GM18873 (cell line): Measurements from ENCODE around the gene TVP23C.
"Not testable (repeated sequence)": the region's sequence is repeated elsewhere in the genome, so short reads cannot be mapped to it uniquely, and the experiment has no call there.

Source experiments
- ATAC-seq: cut with Tn5 transposase; IDR thresholded peaks from one replicate; pipeline ENCODE4 v1.9.1; 2021; ENCODE audit warnings: mild to moderate bottlenecking, moderate library complexity, moderate number of reproducible peaks; ENCODE audit not compliant: unreplicated experiment, low FRiP score

Gene TVP23C

GRCh38 chr17:15563375-15563857 is at the start of gene TVP23C:
Gene TVP23C (minus strand): TSS chr17:15563483. CDS start chr17:15563448, 35 bp downstream.
- ATAC-seq = peak; percentile 51

GRCh38 chr17:15592960-15593359 is 29.7 kb upstream of the TVP23C start:
- ATAC-seq = not testable (repeated sequence)

- ATAC-seq = not testable (repeated sequence)
Measured at GRCh38 chr17:15591986-15592385, 28.7 kb upstream of the TVP23C start.

GRCh38 chr17:15590844-15591243 is 27.6 kb upstream of the TVP23C start:
- ATAC-seq = not testable (repeated sequence)

GRCh38 chr17:15589544-15590536 is 26.6 kb upstream of the TVP23C start:
- not testable (repeated sequence) for ATAC-seq

- not testable (repeated sequence) for ATAC-seq
Measured at GRCh38 chr17:15588017-15588416, 24.7 kb upstream of the TVP23C start.

- not testable (repeated sequence) for ATAC-seq
Measured at GRCh38 chr17:15583313-15583712, 20.0 kb upstream of the TVP23C start.

GRCh38 chr17:15581462-15581861 is 18.2 kb upstream of the TVP23C start:
- ATAC-seq = not testable (repeated sequence)

GRCh38 chr17:15576848-15577247 is 13.6 kb upstream of the TVP23C start:
- ATAC-seq = not testable (repeated sequence)

GRCh38 chr17:15574660-15575059 is 11.4 kb upstream of the TVP23C start:
- ATAC-seq = not testable (repeated sequence)

- not testable (repeated sequence) for ATAC-seq
Measured at GRCh38 chr17:15573870-15574269, 10.6 kb upstream of the TVP23C start.

- peak; percentile 34 for ATAC-seq
Measured at GRCh38 chr17:15562613-15563374, 489 bp downstream of the TVP23C start.

GRCh38 chr17:15561439-15561838 is 1.8 kb downstream of the TVP23C start:
- not testable (repeated sequence) for ATAC-seq

GRCh38 chr17:15558403-15559105 is 4.7 kb downstream of the TVP23C start:
- not testable (repeated sequence) for ATAC-seq

GRCh38 chr17:15557334-15557832 is 5.9 kb downstream of the TVP23C start:
- ATAC-seq = not testable (repeated sequence)

- ATAC-seq = not testable (repeated sequence)
Measured at GRCh38 chr17:15552932-15553331, 10.4 kb downstream of the TVP23C start.

GRCh38 chr17:15549552-15549951 is 13.7 kb downstream of the TVP23C start:
- not testable (repeated sequence) for ATAC-seq

- ATAC-seq = not testable (repeated sequence)
Measured at GRCh38 chr17:15546604-15547003, 16.7 kb downstream of the TVP23C start.

GRCh38 chr17:15540371-15541219 is 22.7 kb downstream of the TVP23C start:
- not testable (repeated sequence) for ATAC-seq
